ENCODE data around the gene PLAAT3. TPM values are rescaled to one million over a fixed set of nuclear protein-coding genes. Genes with fewer than 3 reads are reported as not detected.
"Not testable (repeated sequence)": the region's sequence is repeated elsewhere in the genome, so short reads cannot be mapped to it uniquely, and the experiment has no call there.

PLAAT3 gene
- total and polyA plus RNA-seq, 4 donors = 13.4 to 90.1 (median 54.3) TPM

DNA sequence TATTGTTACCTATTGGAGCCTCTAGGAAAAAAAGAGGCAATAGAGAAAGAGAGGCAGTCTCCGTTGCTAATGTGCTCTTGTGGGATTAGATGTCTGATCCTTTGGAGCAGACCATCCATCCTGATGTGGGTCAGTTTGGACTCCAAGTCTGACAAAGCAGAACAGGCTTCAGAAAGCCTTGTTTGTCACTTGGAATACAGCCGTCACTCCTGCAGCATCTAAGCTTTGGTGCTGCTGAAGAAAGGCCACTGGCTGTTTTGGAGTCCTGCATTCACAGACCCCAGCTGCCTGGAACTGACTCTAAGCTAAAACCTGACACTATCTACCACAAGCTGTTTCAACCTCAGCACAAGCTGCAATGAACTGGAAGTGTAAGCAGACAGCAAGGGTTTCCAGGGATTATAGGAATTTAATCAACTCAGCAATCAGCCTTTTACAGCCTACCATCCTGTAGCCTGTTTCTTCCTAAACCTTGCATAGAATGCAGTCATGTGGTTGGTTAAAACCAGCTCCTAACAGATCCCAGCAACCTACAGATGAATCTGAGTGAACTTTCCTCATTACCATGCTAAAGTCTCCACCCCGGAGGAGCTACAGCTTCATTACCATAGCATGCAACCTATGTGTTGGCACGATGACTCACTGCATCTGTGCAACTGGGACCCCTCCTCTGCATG is 81.3 kb downstream of the PLAAT3 start:
- Histone ChIP-seq H3K9ac (ENCODE audit: low read depth in 1 of 2, low read length in 2 of 2) (no peak overlapping the region), H3K27me3 (ENCODE audit: control insufficient read depth in 4 of 4, insufficient read depth in 4 of 4, low read length in 3 of 4) (no peaks in the 10 kb centered on the region), H3K4me3 (ENCODE audit: low read depth in 1 of 3, low read length in 3 of 3) (no peak overlapping the region), H3K9me3 (ENCODE audit: control insufficient read depth in 4 of 4, low read length in 3 of 4) (no peaks in the 10 kb centered on the region), H3K27ac (ENCODE audit: low read depth in 1 of 2, low read length in 2 of 2) (no peak overlapping the region), H3K4me1 (ENCODE audit: control insufficient read depth in 4 of 4, insufficient read depth in 4 of 4, low read length in 3 of 4) (peaks cover 5 to 16% (median 10%) of the 10 kb centered on the region in 4 donors), H3K36me3 (ENCODE audit: control insufficient read depth in 4 of 4, insufficient read depth in 3 of 4, low read depth in 1 of 4, low read length in 3 of 4) (no peaks in the 10 kb centered on the region)
- TF ChIP-seq HNF4A (conservative IDR thresholded peaks at IDR 0.05) (no peak), RAD21 (IDR thresholded peaks at IDR 0.05) (no peak), FOXA2 (IDR thresholded peaks at IDR 0.05) (no peak), FOXA1 (IDR thresholded peaks at IDR 0.05) (no peak), HNF4G (IDR thresholded peaks at IDR 0.05) (no peak), SP1 (IDR thresholded peaks at IDR 0.05) (no peak), JUND (IDR thresholded peaks at IDR 0.05) (no peak)
- TF ChIP-seq, protein P1, sequence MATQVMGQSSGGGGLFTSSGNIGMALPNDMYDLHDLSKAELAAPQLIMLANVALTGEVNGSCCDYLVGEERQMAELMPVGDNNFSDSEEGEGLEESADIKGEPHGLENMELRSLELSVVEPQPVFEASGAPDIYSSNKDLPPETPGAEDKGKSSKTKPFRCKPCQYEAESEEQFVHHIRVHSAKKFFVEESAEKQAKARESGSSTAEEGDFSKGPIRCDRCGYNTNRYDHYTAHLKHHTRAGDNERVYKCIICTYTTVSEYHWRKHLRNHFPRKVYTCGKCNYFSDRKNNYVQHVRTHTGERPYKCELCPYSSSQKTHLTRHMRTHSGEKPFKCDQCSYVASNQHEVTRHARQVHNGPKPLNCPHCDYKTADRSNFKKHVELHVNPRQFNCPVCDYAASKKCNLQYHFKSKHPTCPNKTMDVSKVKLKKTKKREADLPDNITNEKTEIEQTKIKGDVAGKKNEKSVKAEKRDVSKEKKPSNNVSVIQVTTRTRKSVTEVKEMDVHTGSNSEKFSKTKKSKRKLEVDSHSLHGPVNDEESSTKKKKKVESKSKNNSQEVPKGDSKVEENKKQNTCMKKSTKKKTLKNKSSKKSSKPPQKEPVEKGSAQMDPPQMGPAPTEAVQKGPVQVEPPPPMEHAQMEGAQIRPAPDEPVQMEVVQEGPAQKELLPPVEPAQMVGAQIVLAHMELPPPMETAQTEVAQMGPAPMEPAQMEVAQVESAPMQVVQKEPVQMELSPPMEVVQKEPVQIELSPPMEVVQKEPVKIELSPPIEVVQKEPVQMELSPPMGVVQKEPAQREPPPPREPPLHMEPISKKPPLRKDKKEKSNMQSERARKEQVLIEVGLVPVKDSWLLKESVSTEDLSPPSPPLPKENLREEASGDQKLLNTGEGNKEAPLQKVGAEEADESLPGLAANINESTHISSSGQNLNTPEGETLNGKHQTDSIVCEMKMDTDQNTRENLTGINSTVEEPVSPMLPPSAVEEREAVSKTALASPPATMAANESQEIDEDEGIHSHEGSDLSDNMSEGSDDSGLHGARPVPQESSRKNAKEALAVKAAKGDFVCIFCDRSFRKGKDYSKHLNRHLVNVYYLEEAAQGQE (IDR thresholded peaks at IDR 0.05) = no peak
- TF ChIP-seq, protein P2, sequence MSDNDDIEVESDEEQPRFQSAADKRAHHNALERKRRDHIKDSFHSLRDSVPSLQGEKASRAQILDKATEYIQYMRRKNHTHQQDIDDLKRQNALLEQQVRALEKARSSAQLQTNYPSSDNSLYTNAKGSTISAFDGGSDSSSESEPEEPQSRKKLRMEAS (IDR thresholded peaks at IDR 0.05) = no peak
- DNase-seq (ENCODE audit: low spot score) = no peak
- WGBS = 91% methylated on average over 4 of the region's 4 CpGs

DNA sequence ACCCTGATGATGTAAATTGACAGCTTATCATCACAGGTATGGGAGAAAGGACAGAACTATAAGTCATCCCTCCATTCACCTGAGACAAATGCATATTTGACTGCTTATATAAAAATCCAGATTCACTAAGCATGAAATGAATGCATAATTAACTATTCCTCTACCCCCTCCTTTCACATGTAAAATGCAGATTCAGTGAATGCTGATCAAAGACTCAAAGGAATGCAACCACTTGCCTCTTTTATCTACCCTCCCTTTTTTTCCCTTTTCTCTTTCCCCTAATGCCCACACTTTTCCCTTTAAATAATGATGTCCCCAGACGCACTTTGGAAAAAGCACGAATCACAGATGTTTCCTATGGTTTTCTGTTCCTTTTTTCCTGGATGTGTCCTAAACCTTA is 82.1 kb downstream of the PLAAT3 start:
- H3K4me3 ChIP-seq (ENCODE audit: low read depth in 1 of 3, low read length in 3 of 3) = no peak overlapping the region
- H3K27me3 ChIP-seq (ENCODE audit: control insufficient read depth in 4 of 4, insufficient read depth in 4 of 4, low read length in 3 of 4) = no peaks in the 10 kb centered on the region
- no peak for DNase-seq (ENCODE audit: low spot score)
- no peak overlapping the region for H3K27ac ChIP-seq (ENCODE audit: low read depth in 1 of 2, low read length in 2 of 2)
- TF ChIP-seq, protein P3, sequence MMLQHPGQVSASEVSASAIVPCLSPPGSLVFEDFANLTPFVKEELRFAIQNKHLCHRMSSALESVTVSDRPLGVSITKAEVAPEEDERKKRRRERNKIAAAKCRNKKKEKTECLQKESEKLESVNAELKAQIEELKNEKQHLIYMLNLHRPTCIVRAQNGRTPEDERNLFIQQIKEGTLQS (IDR thresholded peaks at IDR 0.05) = no peak
- TF ChIP-seq HNF4G (IDR thresholded peaks at IDR 0.05) (no peak), JUND (IDR thresholded peaks at IDR 0.05) (no peak)
- no peaks in the 10 kb centered on the region for H3K9me3 ChIP-seq (ENCODE audit: control insufficient read depth in 4 of 4, low read length in 3 of 4)
- H3K36me3 ChIP-seq (ENCODE audit: control insufficient read depth in 4 of 4, insufficient read depth in 3 of 4, low read depth in 1 of 4, low read length in 3 of 4) = no peaks in the 10 kb centered on the region
- no peak overlapping the region for H3K9ac ChIP-seq (ENCODE audit: low read depth in 1 of 2, low read length in 2 of 2)
- peaks cover 0 to 8% (median 5%) of the 10 kb centered on the region in 4 donors for H3K4me1 ChIP-seq (ENCODE audit: control insufficient read depth in 4 of 4, insufficient read depth in 4 of 4, low read length in 3 of 4)
- WGBS = 89% methylated on average over 2 of the region's 2 CpGs

DNA sequence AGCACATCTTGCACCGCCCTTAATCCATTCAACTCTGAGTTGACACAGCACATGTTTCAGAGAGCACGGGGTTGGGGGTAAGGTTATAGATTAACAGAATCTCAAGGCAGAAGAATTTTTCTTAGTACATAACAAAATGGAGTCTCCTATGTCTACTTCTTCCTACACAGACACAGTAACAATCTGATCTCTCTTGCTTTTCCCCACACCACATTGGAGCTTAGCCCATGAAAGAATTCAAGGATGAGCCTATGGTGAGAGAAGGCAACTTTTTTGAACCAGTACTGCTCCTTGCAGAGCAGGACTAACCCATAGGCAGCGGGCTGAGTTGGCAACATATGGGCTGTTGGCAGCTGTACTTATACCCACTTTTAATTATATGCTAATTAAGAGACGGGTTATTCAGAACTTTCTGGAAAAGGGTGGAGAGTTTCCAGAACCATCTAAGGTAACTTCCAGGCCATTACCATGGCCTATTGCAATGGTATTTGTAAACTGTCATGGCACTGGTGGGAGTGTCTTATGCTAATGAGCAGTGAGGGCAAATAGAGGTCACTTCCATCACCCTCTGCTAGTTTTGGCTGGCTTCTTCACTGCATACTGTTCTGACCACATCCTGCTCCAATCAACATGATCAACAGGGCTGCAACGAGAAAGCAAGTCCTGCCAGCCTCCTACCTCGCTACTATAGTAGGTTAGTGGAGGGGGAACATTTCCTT is 83.0 kb downstream of the PLAAT3 start:
- DNase-seq (ENCODE audit: low spot score); H3K27ac ChIP-seq (ENCODE audit: low read depth in 1 of 2, low read length in 2 of 2); H3K9me3 ChIP-seq (ENCODE audit: control insufficient read depth in 4 of 4, low read length in 3 of 4); H3K36me3 ChIP-seq (ENCODE audit: control insufficient read depth in 4 of 4, insufficient read depth in 3 of 4, low read depth in 1 of 4, low read length in 3 of 4); H3K27me3 ChIP-seq (ENCODE audit: control insufficient read depth in 4 of 4, insufficient read depth in 4 of 4, low read length in 3 of 4); H3K4me3 ChIP-seq (ENCODE audit: low read depth in 1 of 3, low read length in 3 of 3); H3K4me1 ChIP-seq (ENCODE audit: control insufficient read depth in 4 of 4, insufficient read depth in 4 of 4, low read length in 3 of 4); H3K9ac ChIP-seq (ENCODE audit: low read depth in 1 of 2, low read length in 2 of 2): not testable (repeated sequence)
- 46% methylated on average over 4 of the region's 6 CpGs for WGBS
- peak; percentile 47 for TF ChIP-seq FOXA2 (IDR thresholded peaks at IDR 0.05)
- TF ChIP-seq SP1 (IDR thresholded peaks at IDR 0.05) = peak; percentile 70
- TF ChIP-seq, protein P2 (IDR thresholded peaks at IDR 0.05) = peak; percentile 33
- peak in 1 of 2 donors; percentile 53 for TF ChIP-seq HNF4A (conservative IDR thresholded peaks at IDR 0.05)
- TF ChIP-seq GABPA (IDR thresholded peaks at IDR 0.05 in 1 of 2, conservative IDR thresholded peaks at IDR 0.05 in 1 of 2) = peak in 1 of 2 donors; percentile 65
- TF ChIP-seq, protein P1 (IDR thresholded peaks at IDR 0.05) = peak; percentile 19
- TF ChIP-seq YY1 (IDR thresholded peaks at IDR 0.05) = peak; percentile 85
- peak; percentile 77 to 86 for TF ChIP-seq RXRA (IDR thresholded peaks at IDR 0.05)

All from liver (tissue), 9 donors.